SK-N-SH treated with all-trans-retinoic acid at 6 μM for 48 hours (cell line): ENCODE data around the gene MAML2.

ENCODE experiments used
- ATAC-seq: fragments of 200-7000 bp; cut with Tn5 transposase; 3 replicates; pipeline ENCODE4 v1.9.1; 2020; ENCODE audit warnings: mild to moderate bottlenecking, moderate library complexity
- ARNTL ChIP-seq: fragments of 450-650 bp; formaldehyde crosslinking; IDR thresholded peaks from 2 replicates; pipeline ENCODE4 v1.5.0; 2020; ENCODE audit warnings: low read depth, mild to moderate bottlenecking, moderate library complexity, borderline replicate concordance
- CREB5 ChIP-seq: fragments of 250-450 bp; sonication (Bioruptor Pico); IDR thresholded peaks from 2 replicates; pipeline ENCODE4 v1.5.1; 2020; ENCODE audit warnings: low read depth, mild to moderate bottlenecking, moderate library complexity
- ESRRG ChIP-seq: fragments of 250-450 bp; sonication (Bioruptor Pico); IDR thresholded peaks from 2 replicates; pipeline ENCODE4 v1.6.1; 2021; ENCODE audit warnings: mild to moderate bottlenecking
- GLIS3 ChIP-seq: fragments of 250-450 bp; sonication (Bioruptor Pico); IDR thresholded peaks from 2 replicates; pipeline ENCODE4 v1.5.0; 2020; ENCODE audit warnings: mild to moderate bottlenecking, moderate library complexity
- ISL1 ChIP-seq: fragments of 250-450 bp; sonication (Bioruptor Pico); IDR thresholded peaks from 2 replicates; pipeline ENCODE4 v2.1.2; 2022; ENCODE audit warnings: mild to moderate bottlenecking, moderate library complexity
- POU6F1 ChIP-seq: fragments of 250-450 bp; sonication (Bioruptor Pico); IDR thresholded peaks from 2 replicates; pipeline ENCODE4 v1.8.0; 2021; ENCODE audit warnings: low read depth, mild to moderate bottlenecking, moderate library complexity, borderline replicate concordance
- PPARA ChIP-seq: fragments of 250-450 bp; sonication (Bioruptor Pico); IDR thresholded peaks from 2 replicates; pipeline ENCODE4 v1.5.0; 2020; ENCODE audit warnings: mild to moderate bottlenecking, borderline replicate concordance
- RARB ChIP-seq: fragments of 250-450 bp; sonication (Bioruptor Pico); IDR thresholded peaks from 2 replicates; pipeline ENCODE4 v1.8.0; 2021; ENCODE audit warnings: mild to moderate bottlenecking, moderate library complexity
- SNAI2 ChIP-seq: fragments of 250-450 bp; sonication (Bioruptor Pico); IDR thresholded peaks from 2 replicates; pipeline ENCODE4 v1.5.0; 2020; ENCODE audit warnings: mild to moderate bottlenecking, moderate library complexity
- TCF4 ChIP-seq: fragments of 250-450 bp; sonication (Bioruptor Pico); IDR thresholded peaks from 2 replicates; pipeline ENCODE4 v1.8.0; 2021; ENCODE audit warnings: mild to moderate bottlenecking, moderate library complexity, borderline replicate concordance
- TOX ChIP-seq: fragments of 250-450 bp; sonication (Bioruptor Pico); IDR thresholded peaks from 2 replicates; pipeline ENCODE4 v1.8.0; 2021; ENCODE audit warnings: mild to moderate bottlenecking, moderate library complexity, borderline replicate concordance
- TSHZ2 ChIP-seq: fragments of 250-450 bp; sonication (Bioruptor Pico); IDR thresholded peaks from 2 replicates; pipeline ENCODE4 v1.5.0; 2020; ENCODE audit warnings: mild to moderate bottlenecking, moderate library complexity
- ZC3H10 ChIP-seq: fragments of 250-450 bp; sonication (Bioruptor Pico); IDR thresholded peaks from 2 replicates; pipeline ENCODE4 v1.5.1; 2021; ENCODE audit warnings: mild to moderate bottlenecking, moderate library complexity
- ZFP3 ChIP-seq: fragments of 250-450 bp; sonication (Bioruptor Pico); IDR thresholded peaks from 2 replicates; pipeline ENCODE4 v1.5.0; 2020; ENCODE audit warnings: mild to moderate bottlenecking, moderate library complexity
- ZFP30 ChIP-seq: fragments of 450-650 bp; formaldehyde crosslinking; IDR thresholded peaks from 2 replicates; pipeline ENCODE4 v1.5.0; 2022; ENCODE audit warnings: mild to moderate bottlenecking, moderate library complexity
- ZNF565 ChIP-seq: fragments of 450-650 bp; formaldehyde crosslinking; conservative IDR thresholded peaks from 2 replicates; pipeline ENCODE4 v1.5.0; 2020; ENCODE audit warnings: low read depth, mild to moderate bottlenecking, moderate library complexity
- ZNF8 ChIP-seq: fragments of 450-650 bp; formaldehyde crosslinking; IDR thresholded peaks from 2 replicates; pipeline ENCODE4 v1.5.0; 2020; ENCODE audit warnings: mild to moderate bottlenecking, moderate library complexity
- TF ChIP-seq, protein P1 (sequence below): fragments of 250-450 bp; sonication (Bioruptor Pico); IDR thresholded peaks from 2 replicates; pipeline ENCODE4 v1.5.1; 2021; ENCODE audit warnings: mild to moderate bottlenecking, moderate library complexity

Gene MAML2

DNA sequence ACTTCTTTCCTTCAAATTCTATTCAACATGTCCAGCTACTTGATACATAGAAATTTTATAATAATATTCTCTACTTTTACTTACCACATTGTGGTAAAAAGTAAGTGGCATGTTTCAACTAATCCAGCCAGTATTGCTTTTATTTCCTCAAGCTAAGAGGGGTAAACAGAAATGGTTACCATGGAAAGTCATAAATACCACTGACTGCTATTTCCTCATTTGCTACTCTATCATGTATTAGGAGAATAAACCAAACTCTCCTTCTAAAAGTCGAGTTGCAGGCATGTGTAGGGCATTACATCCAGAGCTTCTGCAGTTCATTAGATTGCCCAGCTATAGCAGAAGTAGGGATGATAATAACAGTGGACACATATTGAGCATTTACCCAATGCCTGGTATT is 208.4 kb downstream of the MAML2 start (continued):
- TF ChIP-seq TSHZ2 (CRISPR knock-in tag) (no peak), ZNF8 (CRISPR knock-in tag) (no peak), ZFP30 (CRISPR knock-in tag) (no peak), ZFP3 (no peak), SNAI2 (CRISPR knock-in tag) (no peak), PPARA (CRISPR knock-in tag) (no peak), ZNF565 (CRISPR knock-in tag) (no peak)
- TF ChIP-seq, protein P1, sequence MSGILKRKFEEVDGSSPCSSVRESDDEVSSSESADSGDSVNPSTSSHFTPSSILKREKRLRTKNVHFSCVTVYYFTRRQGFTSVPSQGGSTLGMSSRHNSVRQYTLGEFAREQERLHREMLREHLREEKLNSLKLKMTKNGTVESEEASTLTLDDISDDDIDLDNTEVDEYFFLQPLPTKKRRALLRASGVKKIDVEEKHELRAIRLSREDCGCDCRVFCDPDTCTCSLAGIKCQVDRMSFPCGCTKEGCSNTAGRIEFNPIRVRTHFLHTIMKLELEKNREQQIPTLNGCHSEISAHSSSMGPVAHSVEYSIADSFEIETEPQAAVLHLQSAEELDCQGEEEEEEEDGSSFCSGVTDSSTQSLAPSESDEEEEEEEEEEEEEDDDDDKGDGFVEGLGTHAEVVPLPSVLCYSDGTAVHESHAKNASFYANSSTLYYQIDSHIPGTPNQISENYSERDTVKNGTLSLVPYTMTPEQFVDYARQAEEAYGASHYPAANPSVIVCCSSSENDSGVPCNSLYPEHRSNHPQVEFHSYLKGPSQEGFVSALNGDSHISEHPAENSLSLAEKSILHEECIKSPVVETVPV (CRISPR knock-in tag), result no peak

DNA sequence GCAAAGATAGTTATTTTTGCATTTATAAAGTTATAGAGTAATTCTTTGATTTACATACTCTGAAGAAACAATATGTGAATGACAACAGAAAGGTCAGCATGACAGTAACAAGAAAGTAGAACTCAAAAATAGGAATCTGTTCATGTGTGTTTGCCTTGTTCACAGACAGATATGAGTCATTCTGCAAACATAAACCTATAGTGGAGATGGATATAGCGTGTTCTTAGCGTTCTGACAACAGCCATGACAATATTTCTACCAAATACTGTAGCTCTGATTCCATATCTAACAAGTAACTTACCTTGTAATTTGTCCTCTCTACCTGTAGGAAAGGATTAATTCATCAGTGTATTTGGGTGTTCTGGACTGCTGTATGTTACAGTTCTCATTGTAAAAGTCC is 210.6 kb downstream of the MAML2 start:
- no peak for ATAC-seq
- TF ChIP-seq TOX (CRISPR knock-in tag) (no peak), ARNTL (CRISPR knock-in tag) (no peak), GLIS3 (CRISPR knock-in tag) (no peak), ISL1 (no peak), TCF4 (CRISPR knock-in tag) (no peak), TSHZ2 (CRISPR knock-in tag) (no peak), ZNF565 (CRISPR knock-in tag) (no peak), RARB (CRISPR knock-in tag) (no peak), SNAI2 (CRISPR knock-in tag) (no peak), ZC3H10 (no peak), ZNF8 (CRISPR knock-in tag) (no peak), CREB5 (CRISPR knock-in tag) (no peak), ESRRG (CRISPR knock-in tag) (no peak), POU6F1 (CRISPR knock-in tag) (no peak), PPARA (CRISPR knock-in tag) (no peak)
- TF ChIP-seq, protein P1 (CRISPR knock-in tag), result no peak
- TF ChIP-seq, all 23 proteins: peak for 0
